ENCODE data around the gene SEMA3C. TPM values are rescaled to one million over a fixed set of nuclear protein-coding genes. Genes with fewer than 3 reads are reported as not detected.

The SEMA3C gene
- total RNA-seq, 2 experiments from 2014 or later = not detected

DNA sequence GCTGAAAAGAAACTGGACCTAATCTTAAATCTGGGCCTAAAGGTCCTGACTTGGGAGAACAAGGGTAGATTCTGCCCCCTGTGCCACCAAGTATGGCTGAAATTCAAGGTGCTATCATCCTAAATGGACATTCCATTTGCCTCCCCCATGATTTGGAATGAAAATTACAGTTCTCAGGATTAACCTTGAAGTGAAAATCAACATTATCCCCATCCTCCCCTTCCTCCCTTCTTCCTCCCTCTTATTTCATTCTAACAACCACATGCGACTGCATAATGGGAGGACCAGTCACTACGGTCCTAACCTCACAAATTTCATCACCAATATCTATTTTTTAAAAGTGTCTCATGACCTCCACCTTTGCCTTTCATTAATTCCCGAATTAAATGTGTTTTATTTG is 62.1 kb downstream of the SEMA3C start:
- H3K36me3 Mint-ChIP-seq (ENCODE audit: low read depth) = no peaks in the 10 kb centered on the region
- ChIA-PET POLR2A (no interaction called here), CTCF (no interaction called here)
- TF ChIP-seq, protein P1, sequence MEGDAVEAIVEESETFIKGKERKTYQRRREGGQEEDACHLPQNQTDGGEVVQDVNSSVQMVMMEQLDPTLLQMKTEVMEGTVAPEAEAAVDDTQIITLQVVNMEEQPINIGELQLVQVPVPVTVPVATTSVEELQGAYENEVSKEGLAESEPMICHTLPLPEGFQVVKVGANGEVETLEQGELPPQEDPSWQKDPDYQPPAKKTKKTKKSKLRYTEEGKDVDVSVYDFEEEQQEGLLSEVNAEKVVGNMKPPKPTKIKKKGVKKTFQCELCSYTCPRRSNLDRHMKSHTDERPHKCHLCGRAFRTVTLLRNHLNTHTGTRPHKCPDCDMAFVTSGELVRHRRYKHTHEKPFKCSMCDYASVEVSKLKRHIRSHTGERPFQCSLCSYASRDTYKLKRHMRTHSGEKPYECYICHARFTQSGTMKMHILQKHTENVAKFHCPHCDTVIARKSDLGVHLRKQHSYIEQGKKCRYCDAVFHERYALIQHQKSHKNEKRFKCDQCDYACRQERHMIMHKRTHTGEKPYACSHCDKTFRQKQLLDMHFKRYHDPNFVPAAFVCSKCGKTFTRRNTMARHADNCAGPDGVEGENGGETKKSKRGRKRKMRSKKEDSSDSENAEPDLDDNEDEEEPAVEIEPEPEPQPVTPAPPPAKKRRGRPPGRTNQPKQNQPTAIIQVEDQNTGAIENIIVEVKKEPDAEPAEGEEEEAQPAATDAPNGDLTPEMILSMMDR (IDR thresholded peaks at IDR 0.05) = no peak
- H3K27ac Mint-ChIP-seq = no peak overlapping the region
- no peak overlapping the region for H3K4me3 Mint-ChIP-seq
- ATAC-seq (no peak), DNase-seq (no peak)
- H3K9me3 Mint-ChIP-seq = no peaks in the 10 kb centered on the region
- H3K27me3 Mint-ChIP-seq = no peaks in the 10 kb centered on the region
- no peaks in the 10 kb centered on the region for H3K4me1 Mint-ChIP-seq (ENCODE audit: low read depth)
- intact Hi-C loops (cut with micrococcal nuclease) = no loop called here

- Mint-ChIP-seq H3K4me3 (no peak overlapping the region), H3K4me1 (ENCODE audit: low read depth) (no peaks in the 10 kb centered on the region), H3K36me3 (ENCODE audit: low read depth) (no peaks in the 10 kb centered on the region), H3K9me3 (no peaks in the 10 kb centered on the region), H3K27me3 (no peaks in the 10 kb centered on the region), H3K27ac (no peak overlapping the region)
- POLR2A ChIA-PET = no interaction called here
- DNase-seq (no peak), ATAC-seq (no peak)
- CTCF ChIA-PET = interaction anchor here (1.1 kb wide), 1 partner anchor 13 kb away, joined by 3 read pairs; no protein-coding TSS in a partner anchor
- TF ChIP-seq, protein P1 (IDR thresholded peaks at IDR 0.05) = no peak
- intact Hi-C loops (cut with micrococcal nuclease) = no loop called here
Observed at GRCh38 chr7:80851896-80852476, 66.9 kb downstream of the SEMA3C start.

- POLR2A ChIA-PET = no interaction called here
- Mint-ChIP-seq H3K27ac (no peak overlapping the region), H3K4me3 (no peak overlapping the region), H3K9me3 (no peaks in the 10 kb centered on the region), H3K27me3 (no peaks in the 10 kb centered on the region), H3K36me3 (ENCODE audit: low read depth) (no peaks in the 10 kb centered on the region), H3K4me1 (ENCODE audit: low read depth) (no peaks in the 10 kb centered on the region)
- TF ChIP-seq, protein P1 (IDR thresholded peaks at IDR 0.05) = no peak
- intact Hi-C loops (cut with micrococcal nuclease) = no loop called here
- ATAC-seq = no peak
- no peak for DNase-seq
- CTCF ChIA-PET = no interaction called here
Observed at GRCh38 chr7:80848841-80849240, 70.0 kb downstream of the SEMA3C start.

GRCh38 chr7:80847895-80848294 is 71.0 kb downstream of the SEMA3C start:
- TF ChIP-seq, protein P1 (IDR thresholded peaks at IDR 0.05) = no peak
- Mint-ChIP-seq H3K9me3 (no peaks in the 10 kb centered on the region), H3K27me3 (no peaks in the 10 kb centered on the region), H3K4me3 (no peak overlapping the region), H3K27ac (no peak overlapping the region), H3K4me1 (ENCODE audit: low read depth) (no peaks in the 10 kb centered on the region), H3K36me3 (ENCODE audit: low read depth) (no peaks in the 10 kb centered on the region)
- CTCF ChIA-PET = no interaction called here
- POLR2A ChIA-PET = no interaction called here
- DNase-seq = no peak
- ATAC-seq = no peak
- intact Hi-C loops (cut with micrococcal nuclease) = no loop called here

DNA sequence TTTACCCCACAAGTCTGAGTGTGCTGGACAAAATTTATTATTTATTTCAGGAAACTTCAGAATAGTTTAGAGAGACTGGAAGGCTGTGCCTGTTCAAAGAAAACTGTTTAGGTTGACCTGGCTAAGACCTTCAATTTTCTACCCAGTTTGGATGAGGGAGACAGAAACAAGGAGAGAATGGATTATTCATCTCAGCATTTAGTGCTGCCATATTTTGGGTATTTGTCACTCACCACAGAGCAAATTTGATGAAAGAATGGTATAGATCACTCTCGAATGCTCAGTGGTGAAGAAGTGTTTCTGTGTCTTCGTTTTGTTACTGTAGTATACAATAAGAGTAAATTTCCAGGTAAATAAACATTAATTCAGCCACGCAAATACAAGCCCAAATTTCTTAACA is 71.8 kb downstream of the SEMA3C start:
- ATAC-seq = no peak

More for the DNA sequence above, 71.8 kb downstream of the SEMA3C start:
- DNase-seq = no peak
- H3K9me3 Mint-ChIP-seq = no peaks in the 10 kb centered on the region
- H3K4me3 Mint-ChIP-seq = no peak overlapping the region
- intact Hi-C loops (cut with micrococcal nuclease) = no loop called here
- TF ChIP-seq, protein P1 (IDR thresholded peaks at IDR 0.05) = no peak
- ChIA-PET POLR2A (no interaction called here), CTCF (no interaction called here)
- no peaks in the 10 kb centered on the region for H3K27me3 Mint-ChIP-seq
- no peaks in the 10 kb centered on the region for H3K36me3 Mint-ChIP-seq (ENCODE audit: low read depth)
- H3K4me1 Mint-ChIP-seq (ENCODE audit: low read depth) = no peaks in the 10 kb centered on the region
- H3K27ac Mint-ChIP-seq = no peak overlapping the region
